H1 (cell line): ENCODE measurements around the gene TBCD. TPM values are rescaled to one million over a fixed set of nuclear protein-coding genes. Genes with fewer than 3 reads are reported as not detected.
"Not testable (repeated sequence)": the region's sequence is repeated elsewhere in the genome, so short reads cannot be mapped to it uniquely, and the experiment has no call there.

Source experiments
- CTCF ChIA-PET: fragments of 300-600 bp; sonication (Branson Sonifier 250); formaldehyde crosslinking; loops from one replicate; lab custom pipeline; 2021; ENCODE audit not compliant: partially characterized antibody; lab: Charles Lee
- POLR2A ChIA-PET: fragments of 300-600 bp; sonication (Branson Sonifier 250); formaldehyde crosslinking; loops from one replicate; lab custom pipeline; 2021; ENCODE audit warnings: inconsistent platforms; ENCODE audit not compliant: partially characterized antibody; lab: Charles Lee
- DNase-seq, 2 experiments: peaks; one replicate each; pipeline versions ENCODE4 v3.0.0 to v3.0.0-alpha.2; 2010 to 2022; ENCODE audit warnings: low spot score in 2 of 2, low read depth in 1 of 2, mixed read lengths in 1 of 2
- FAIRE-seq: peaks from 2 replicates; lab custom pipeline; 2011; peaks lifted over from hg19 to GRCh38; lab: Jason Lieb, UNC
- H2AFZ ChIP-seq: 2 replicates; pipeline ENCODE4 v1.8.1; 2012; ENCODE audit warnings: low read length, inconsistent platforms
- H2AK5ac ChIP-seq: 2 replicates; pipeline ENCODE4 v1.6.1; 2013; ENCODE audit warnings: low read depth, low read length
- H2BK120ac ChIP-seq: replicated peaks from 2 replicates; pipeline ENCODE3; 2013; ENCODE audit warnings: low read depth, low read length, inconsistent platforms
- H2BK12ac ChIP-seq: 2 replicates; pipeline ENCODE4 v1.6.1; 2013; ENCODE audit warnings: low read depth, low read length
- H2BK15ac ChIP-seq: 2 replicates; pipeline ENCODE4 v1.6.1; 2013; ENCODE audit warnings: low read length
- H2BK20ac ChIP-seq: 2 replicates; pipeline ENCODE4 v1.6.1; 2013; ENCODE audit warnings: low read length
- H2BK5ac ChIP-seq: 2 replicates; pipeline ENCODE4 v1.6.1; 2013; ENCODE audit warnings: low read depth, low read length
- H3K14ac ChIP-seq: 2 replicates; pipeline ENCODE4 v1.6.1; 2013; ENCODE audit warnings: inconsistent platforms; ENCODE audit not compliant: insufficient read length
- H3K18ac ChIP-seq: 2 replicates; pipeline ENCODE4 v1.6.1; 2013; ENCODE audit warnings: low read length; ENCODE audit errors: extremely low read depth
- H3K23ac ChIP-seq: 2 replicates; pipeline ENCODE4 v1.6.1; 2013; ENCODE audit warnings: inconsistent platforms; ENCODE audit not compliant: insufficient read length
- H3K23me2 ChIP-seq: 2 replicates; pipeline ENCODE4 v1.6.1; 2013; ENCODE audit warnings: low read depth, low read length
- H3K27ac ChIP-seq: 2 replicates; pipeline ENCODE4 v1.6.1; 2011; ENCODE audit warnings: low read depth, low read length, inconsistent platforms
- H3K27me3 ChIP-seq, 4 experiments: replicated peaks in 1 of 4; 1 replicate in 1 of 4; 2 replicates in 3 of 4; pipeline versions ENCODE4 v1.6.1 to v1.8.1; 2011 to 2013; ENCODE audit warnings: low read length in 3 of 4, mild to moderate bottlenecking in 3 of 4, inconsistent platforms in 2 of 4, mixed read lengths in 2 of 4, moderate library complexity in 1 of 4; ENCODE audit not compliant: control insufficient read depth in 3 of 4, insufficient read depth in 3 of 4; ENCODE audit errors: extremely low read depth in 1 of 4
- H3K36me3 ChIP-seq, 4 experiments: 2 replicates each; pipeline versions ENCODE4 v1.6.1 to v1.8.1; 2011 to 2013; ENCODE audit warnings: mild to moderate bottlenecking in 4 of 4, low read length in 3 of 4, moderate library complexity in 2 of 4, control low read depth in 1 of 4, inconsistent platforms in 1 of 4; ENCODE audit not compliant: insufficient read depth in 4 of 4, control insufficient read depth in 2 of 4
- H3K4ac ChIP-seq: replicated peaks from 2 replicates; pipeline ENCODE3; 2013; ENCODE audit warnings: low read length, low read depth, mixed read lengths, inconsistent platforms; ENCODE audit not compliant: insufficient read length
- H3K4me1 ChIP-seq, 4 experiments: replicated peaks in 1 of 4; 1 replicate in 1 of 4; 2 replicates in 3 of 4; pipeline versions ENCODE4 v1.6.1 to v1.8.1; 2011 to 2013; ENCODE audit warnings: low read length in 3 of 4, inconsistent platforms in 2 of 4, mixed read lengths in 1 of 4; ENCODE audit not compliant: insufficient read depth in 4 of 4, control insufficient read depth in 3 of 4
- H3K4me2 ChIP-seq, 2 experiments: 2 replicates each; pipeline versions ENCODE4 v1.6.1 to v1.8.1; 2011 to 2013; ENCODE audit warnings: low read depth in 2 of 2, low read length in 2 of 2, control low read depth in 1 of 2, inconsistent platforms in 1 of 2, mild to moderate bottlenecking in 1 of 2; ENCODE audit not compliant: insufficient read depth in 1 of 2
- H3K4me3 ChIP-seq, 4 experiments: fragments of 200-600, 300-600 bp in 1 of 4; sonication (generic), shearing (Covaris generic), sonication (Bioruptor Twin) in 1 of 4; 2 replicates each; pipeline versions ENCODE4 v1.5.1 to v1.8.1; 2011 to 2016; ENCODE audit warnings: low read length in 4 of 4, low read depth in 3 of 4, control low read depth in 2 of 4, inconsistent platforms in 2 of 4, mild to moderate bottlenecking in 2 of 4, mixed read lengths in 1 of 4, moderate library complexity in 1 of 4; ENCODE audit not compliant: insufficient read depth in 2 of 4; ENCODE audit errors: extremely low read depth in 1 of 4
- H3K56ac ChIP-seq: replicated peaks from 2 replicates; pipeline ENCODE3; 2013; ENCODE audit warnings: low read depth, mild to moderate bottlenecking, mixed read lengths, low read length, inconsistent platforms; ENCODE audit not compliant: insufficient read length
- H3K79me1 ChIP-seq: 2 replicates; pipeline ENCODE4 v1.6.1; 2013; ENCODE audit warnings: low read depth, low read length, control low read depth
- H3K79me2 ChIP-seq, 2 experiments: 2 replicates each; pipeline versions ENCODE4 v1.6.1 to v1.8.1; 2012 to 2013; ENCODE audit warnings: low read length in 2 of 2, mild to moderate bottlenecking in 2 of 2, inconsistent platforms in 1 of 2; ENCODE audit not compliant: insufficient read depth in 2 of 2, control insufficient read depth in 1 of 2
- H3K9ac ChIP-seq, 4 experiments: replicated peaks in 1 of 4; 1 replicate in 1 of 4; 2 replicates in 3 of 4; pipeline versions ENCODE4 v1.6.1 to v1.8.1; 2011 to 2013; ENCODE audit warnings: low read depth in 3 of 4, low read length in 3 of 4, control low read depth in 2 of 4, mild to moderate bottlenecking in 2 of 4, moderate library complexity in 2 of 4, inconsistent platforms in 1 of 4; ENCODE audit errors: extremely low read depth in 1 of 4
- H3K9me3 ChIP-seq, 2 experiments: 2 replicates each; pipeline versions ENCODE4 v1.6.1 to v1.8.1; 2012 to 2013; ENCODE audit warnings: mild to moderate bottlenecking in 2 of 2, moderate library complexity in 2 of 2, control low read depth in 1 of 2, inconsistent platforms in 1 of 2, low read depth in 1 of 2, low read length in 1 of 2, mixed read lengths in 1 of 2; ENCODE audit not compliant: insufficient read depth in 2 of 2
- H4K20me1 ChIP-seq, 2 experiments: replicated peaks in 1 of 2; 2 replicates each; pipeline versions ENCODE3 to v1.8.1; 2011 to 2013; ENCODE audit warnings: inconsistent platforms in 2 of 2, low read length in 2 of 2, mild to moderate bottlenecking in 1 of 2; ENCODE audit not compliant: insufficient read depth in 2 of 2, control insufficient read depth in 1 of 2
- H4K5ac ChIP-seq: 2 replicates; pipeline ENCODE4 v1.6.1; 2013; ENCODE audit warnings: low read length, low read depth, mixed read lengths, inconsistent platforms; ENCODE audit not compliant: insufficient read length
- H4K8ac ChIP-seq: 2 replicates; pipeline ENCODE4 v1.8.0; 2013; ENCODE audit warnings: mild to moderate bottlenecking, moderate library complexity, low read length, inconsistent platforms; ENCODE audit not compliant: insufficient read depth; ENCODE audit errors: extremely low read depth
- H4K91ac ChIP-seq: replicated peaks from 2 replicates; pipeline ENCODE3; 2013; ENCODE audit warnings: low read length, mixed read lengths, inconsistent platforms; ENCODE audit not compliant: insufficient read length
- WGBS, 2 experiments: shearing (Covaris generic) in 1 of 2; methylation state at CpG; one replicate each; pipeline versions ENCODE4 v1.1.6 to v1.1.7; 2013 to 2015; ENCODE audit warnings: low lambda C conversion rate in 2 of 2, mixed read lengths in 2 of 2, inconsistent platforms in 1 of 2, low coverage in 1 of 2, missing lambda C conversion rate in 1 of 2; ENCODE audit not compliant: insufficient replicate concordance in 2 of 2, insufficient coverage in 1 of 2, insufficient read length in 1 of 2; ENCODE audit errors: extremely low coverage in 1 of 2, missing lambda C conversion rate in 1 of 2; 5-methylcytosine and 5-hydroxymethylcytosine counted together
- polyA plus RNA-seq, 7 experiments: library from polyadenylated mRNA; depleted of rRNA in 3 of 7; stranded (reverse) in 5 of 7; unstranded in 2 of 7; fragments of >200 nt in 5 of 7; fragments of 200-250 nt in 2 of 7; gene quantifications; 1 replicate in 5 of 7; 2 replicates in 1 of 7; 4 replicates in 1 of 7; pipeline versions ENCODE4 v1.2.1 to v1.2.3, GENCODE V29; 2011 to 2013; ENCODE audit warnings: missing spikeins in 2 of 7, mixed read lengths in 2 of 7
- total RNA-seq: library from RNA; stranded (reverse); fragmentation: NEBNext Ultra II Directional; extraction: Animal tissue kit (Norgen Biotek cat#: 25700); gene quantifications from 2 replicates; pipeline ENCODE4 v1.2.1, GENCODE V29; 2021

The TBCD gene
- total and polyA plus RNA-seq, 2 of the 8 experiments (the other 6 are each of a cell fraction or from before 2014, with no cell fraction given): 118 to 162 TPM

DNA sequence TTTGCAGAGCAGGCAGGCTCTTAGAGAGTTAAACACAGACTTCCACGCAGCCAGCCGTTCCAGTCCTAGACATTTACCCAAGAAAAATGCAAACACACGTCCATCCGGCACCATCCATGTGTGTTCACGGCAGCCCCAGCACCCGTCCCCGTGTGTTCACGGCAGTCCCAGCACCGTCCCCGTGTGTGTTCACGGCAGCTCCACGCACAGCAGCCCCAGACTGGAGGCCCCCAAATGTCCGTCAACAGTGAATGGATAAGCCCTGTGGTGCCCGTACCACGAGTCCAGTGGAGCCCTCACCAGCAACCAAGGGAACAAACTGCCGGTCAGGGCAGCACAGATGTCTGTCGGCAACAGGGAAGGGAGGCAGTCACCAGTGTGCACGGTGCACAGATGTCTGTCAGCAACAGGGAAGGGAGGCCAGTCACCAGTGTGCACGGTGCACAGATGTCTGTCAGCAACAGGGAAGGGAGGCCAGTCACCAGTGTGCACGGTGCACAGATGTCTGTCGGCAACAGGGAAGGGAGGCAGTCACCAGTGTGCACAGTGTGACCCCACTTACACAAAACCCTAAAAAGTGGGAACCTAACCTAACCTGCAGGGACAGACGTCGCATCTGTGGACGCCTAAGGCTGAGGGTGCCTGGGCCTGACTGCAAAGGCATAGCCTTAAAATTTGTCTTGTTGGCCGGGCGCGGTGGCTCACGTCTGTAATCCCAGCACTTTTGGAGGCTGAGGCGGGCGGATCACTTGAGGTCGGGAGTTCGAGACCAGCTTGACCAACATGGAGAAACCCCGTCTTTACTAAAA, 216.4 kb downstream of the TBCD start:
- H4K91ac ChIP-seq, CTCF ChIA-PET, DNase-seq, H3K23me2 ChIP-seq, H3K14ac ChIP-seq, POLR2A ChIA-PET, H2BK12ac ChIP-seq, H3K23ac ChIP-seq, H3K79me1 ChIP-seq, H2BK20ac ChIP-seq, H2AK5ac ChIP-seq, H2BK120ac ChIP-seq, FAIRE-seq, H3K79me2 ChIP-seq, H3K36me3 ChIP-seq, H2AFZ ChIP-seq, H3K4me1 ChIP-seq, H2BK5ac ChIP-seq, H3K9ac ChIP-seq, H4K5ac ChIP-seq, H2BK15ac ChIP-seq, H3K18ac ChIP-seq, H3K4me2 ChIP-seq, H3K27me3 ChIP-seq, H4K8ac ChIP-seq, H3K4me3 ChIP-seq, H3K4ac ChIP-seq, H3K56ac ChIP-seq, H3K27ac ChIP-seq, H4K20me1 ChIP-seq: not testable (repeated sequence)
- H3K9me3 ChIP-seq: peaks cover 0 to 29% of the 10 kb centered on the region in 2 experiments; a peak in 3 of 4 replicates
- 87% methylated on average over 33 of the region's 33 CpGs; no CpG with 5 or more reads in 1 of the 2 experiments for WGBS, 2 experiments
